Measurements from ENCODE around the gene ADARB1.

DNA sequence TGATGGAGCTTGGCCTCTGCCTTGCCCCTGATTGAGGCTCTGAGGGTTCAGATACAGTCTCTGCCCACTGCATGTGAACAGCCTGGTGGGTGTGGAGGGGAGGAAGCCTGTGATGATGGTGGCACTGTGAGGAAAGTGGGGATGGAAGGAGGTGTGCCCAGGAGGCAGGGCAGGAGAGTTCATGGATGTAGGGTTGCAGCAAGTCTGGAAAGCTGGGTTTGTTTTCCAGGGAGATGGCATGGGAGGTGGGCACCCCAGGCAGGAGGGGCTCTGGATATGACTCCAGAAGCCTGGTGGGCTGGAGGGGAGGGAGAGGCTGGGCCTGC lies 63.2 kb downstream of the ADARB1 start:
- TF ChIP-seq POLR2A (IDR thresholded peaks at IDR 0.05): no peak
- TF ChIP-seq, protein P1, sequence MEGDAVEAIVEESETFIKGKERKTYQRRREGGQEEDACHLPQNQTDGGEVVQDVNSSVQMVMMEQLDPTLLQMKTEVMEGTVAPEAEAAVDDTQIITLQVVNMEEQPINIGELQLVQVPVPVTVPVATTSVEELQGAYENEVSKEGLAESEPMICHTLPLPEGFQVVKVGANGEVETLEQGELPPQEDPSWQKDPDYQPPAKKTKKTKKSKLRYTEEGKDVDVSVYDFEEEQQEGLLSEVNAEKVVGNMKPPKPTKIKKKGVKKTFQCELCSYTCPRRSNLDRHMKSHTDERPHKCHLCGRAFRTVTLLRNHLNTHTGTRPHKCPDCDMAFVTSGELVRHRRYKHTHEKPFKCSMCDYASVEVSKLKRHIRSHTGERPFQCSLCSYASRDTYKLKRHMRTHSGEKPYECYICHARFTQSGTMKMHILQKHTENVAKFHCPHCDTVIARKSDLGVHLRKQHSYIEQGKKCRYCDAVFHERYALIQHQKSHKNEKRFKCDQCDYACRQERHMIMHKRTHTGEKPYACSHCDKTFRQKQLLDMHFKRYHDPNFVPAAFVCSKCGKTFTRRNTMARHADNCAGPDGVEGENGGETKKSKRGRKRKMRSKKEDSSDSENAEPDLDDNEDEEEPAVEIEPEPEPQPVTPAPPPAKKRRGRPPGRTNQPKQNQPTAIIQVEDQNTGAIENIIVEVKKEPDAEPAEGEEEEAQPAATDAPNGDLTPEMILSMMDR (IDR thresholded peaks at IDR 0.05): no peak
- TF ChIP-seq EP300 (IDR thresholded peaks at IDR 0.05): no peak

Measured in ovary (tissue), 3 donors.